ENCODE measurements around the gene KRT82. TPM values are rescaled to one million over a fixed set of nuclear protein-coding genes. Genes with fewer than 3 reads are reported as not detected.

The KRT82 gene
- total RNA-seq, 1 experiment from 2014 or later: not detected

GRCh38 chr12:52402873-52403540 is 3.1 kb downstream of the KRT82 start:
- CTCF ChIA-PET: interaction anchor here (1.4 kb wide), 1 partner anchor 468 kb away, joined by 4 read pairs; no protein-coding TSS in a partner anchor
- no TSS peak for BruUV-seq (replicated peaks)
- no peak for TF ChIP-seq CTCF (IDR thresholded peaks at IDR 0.05; ENCODE audit: insufficient read depth in 1 of 2, low read depth in 1 of 2, low read length in 1 of 2, severe bottlenecking in 1 of 2, unreplicated experiment in 1 of 2)
- DNase-seq: no peak
- intact Hi-C loops (cut with micrococcal nuclease; ENCODE audit: unreplicated experiment): no loop called here
- Mint-ChIP-seq H3K4me3 (ENCODE audit: unreplicated experiment) (no peak overlapping the region), H3K27ac (ENCODE audit: unreplicated experiment) (no peak overlapping the region), H3K9me3 (ENCODE audit: unreplicated experiment) (no peaks in the 10 kb centered on the region), H3K4me1 (ENCODE audit: low read depth, unreplicated experiment) (no peaks in the 10 kb centered on the region), H3K36me3 (ENCODE audit: insufficient read depth, unreplicated experiment) (peaks cover 2% of the 10 kb centered on the region), H3K27me3 (ENCODE audit: insufficient read depth, unreplicated experiment) (no peaks in the 10 kb centered on the region)
- no peaks in the 10 kb centered on the region for H3K9me3 ChIP-seq
- no peaks in the 10 kb centered on the region for H3K36me3 ChIP-seq (ENCODE audit: control insufficient read depth, insufficient read depth, low read length)
- no peaks in the 10 kb centered on the region for H3K4me1 ChIP-seq
- H3K27me3 ChIP-seq (replicated peaks; ENCODE audit: control insufficient read depth, insufficient read depth, low read length): no peaks in the 10 kb centered on the region
- POLR2A ChIA-PET: no interaction called here
- no peak overlapping the region for H3K4me3 ChIP-seq (ENCODE audit: low read depth, low read length)

GRCh38 chr12:52402377-52402776 is 3.8 kb downstream of the KRT82 start:
- Mint-ChIP-seq H3K36me3 (ENCODE audit: insufficient read depth, unreplicated experiment) (no peaks in the 10 kb centered on the region), H3K4me3 (ENCODE audit: unreplicated experiment) (no peak overlapping the region), H3K4me1 (ENCODE audit: low read depth, unreplicated experiment) (no peaks in the 10 kb centered on the region), H3K9me3 (ENCODE audit: unreplicated experiment) (no peaks in the 10 kb centered on the region), H3K27me3 (ENCODE audit: insufficient read depth, unreplicated experiment) (no peaks in the 10 kb centered on the region), H3K27ac (ENCODE audit: unreplicated experiment) (no peak overlapping the region)
- Histone ChIP-seq H3K4me3 (ENCODE audit: low read depth, low read length) (no peak overlapping the region), H3K27me3 (replicated peaks; ENCODE audit: control insufficient read depth, insufficient read depth, low read length) (no peaks in the 10 kb centered on the region), H3K4me1 (no peaks in the 10 kb centered on the region), H3K36me3 (ENCODE audit: control insufficient read depth, insufficient read depth, low read length) (no peaks in the 10 kb centered on the region), H3K9me3 (no peaks in the 10 kb centered on the region)
- TF ChIP-seq CTCF (IDR thresholded peaks at IDR 0.05; ENCODE audit: insufficient read depth in 1 of 2, low read depth in 1 of 2, low read length in 1 of 2, severe bottlenecking in 1 of 2, unreplicated experiment in 1 of 2): no peak
- no peak for DNase-seq
- ChIA-PET CTCF (no interaction called here), POLR2A (no interaction called here)
- BruUV-seq (replicated peaks): no TSS peak
- intact Hi-C loops (cut with micrococcal nuclease; ENCODE audit: unreplicated experiment): no loop called here

GRCh38 chr12:52401926-52402325 is 4.2 kb downstream of the KRT82 start:
- no peak overlapping the region for H3K27ac Mint-ChIP-seq (ENCODE audit: unreplicated experiment)
- no peak overlapping the region for H3K4me3 Mint-ChIP-seq (ENCODE audit: unreplicated experiment)
- H3K27me3 ChIP-seq (replicated peaks; ENCODE audit: control insufficient read depth, insufficient read depth, low read length): no peaks in the 10 kb centered on the region
- H3K4me1 Mint-ChIP-seq (ENCODE audit: low read depth, unreplicated experiment): no peaks in the 10 kb centered on the region
- H3K27me3 Mint-ChIP-seq (ENCODE audit: insufficient read depth, unreplicated experiment): no peaks in the 10 kb centered on the region
- no peak overlapping the region for H3K4me3 ChIP-seq (ENCODE audit: low read depth, low read length)
- no TSS peak for BruUV-seq (replicated peaks)
- no peaks in the 10 kb centered on the region for H3K9me3 ChIP-seq
- ChIA-PET POLR2A (no interaction called here), CTCF (no interaction called here)
- H3K4me1 ChIP-seq: no peaks in the 10 kb centered on the region
- no peaks in the 10 kb centered on the region for H3K36me3 Mint-ChIP-seq (ENCODE audit: insufficient read depth, unreplicated experiment)
- intact Hi-C loops (cut with micrococcal nuclease; ENCODE audit: unreplicated experiment): no loop called here
- no peaks in the 10 kb centered on the region for H3K36me3 ChIP-seq (ENCODE audit: control insufficient read depth, insufficient read depth, low read length)
- no peak for DNase-seq
- no peak for TF ChIP-seq CTCF (IDR thresholded peaks at IDR 0.05; ENCODE audit: insufficient read depth in 1 of 2, low read depth in 1 of 2, low read length in 1 of 2, severe bottlenecking in 1 of 2, unreplicated experiment in 1 of 2)
- H3K9me3 Mint-ChIP-seq (ENCODE audit: unreplicated experiment): no peaks in the 10 kb centered on the region
